HG02678 (cell line): ENCODE results near the gene STXBP6.
A peak's percentile ranks its signal among the peaks of the same experiment; 100 is the strongest.

Experiments used
- ATAC-seq: cut with Tn5 transposase; IDR thresholded peaks from one replicate; pipeline ENCODE4 v1.9.1; 2021; ENCODE audit warnings: mild to moderate bottlenecking, moderate library complexity; ENCODE audit not compliant: unreplicated experiment

STXBP6 gene

GRCh38 chr14:25049568-25050268, at the start of gene STXBP6:
STXBP6 (minus strand) TSS chr14:25050147; CDS start chr14:24974818, 75,329 bp downstream.
- ATAC-seq = peak; percentile 78

DNA sequence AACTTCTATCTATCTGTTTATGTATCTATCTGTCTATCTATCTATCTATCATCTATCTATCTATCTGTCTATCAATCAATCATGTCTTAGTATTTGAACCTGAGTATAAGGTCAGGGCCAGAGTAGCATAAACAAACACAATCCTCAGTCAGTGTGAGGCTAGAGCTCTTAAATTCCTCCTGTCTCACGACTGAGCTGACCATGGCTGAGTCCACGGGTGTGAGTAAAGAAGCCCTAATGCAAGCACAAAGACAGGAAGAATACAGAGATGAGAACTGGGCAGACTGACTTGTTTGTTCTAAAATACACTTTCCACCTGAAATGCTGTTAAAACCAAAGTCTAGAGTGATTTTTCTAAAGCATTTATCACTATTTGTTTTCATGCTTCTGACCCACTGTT, 47.2 kb upstream of the STXBP6 start:
- ATAC-seq = no peak

DNA sequence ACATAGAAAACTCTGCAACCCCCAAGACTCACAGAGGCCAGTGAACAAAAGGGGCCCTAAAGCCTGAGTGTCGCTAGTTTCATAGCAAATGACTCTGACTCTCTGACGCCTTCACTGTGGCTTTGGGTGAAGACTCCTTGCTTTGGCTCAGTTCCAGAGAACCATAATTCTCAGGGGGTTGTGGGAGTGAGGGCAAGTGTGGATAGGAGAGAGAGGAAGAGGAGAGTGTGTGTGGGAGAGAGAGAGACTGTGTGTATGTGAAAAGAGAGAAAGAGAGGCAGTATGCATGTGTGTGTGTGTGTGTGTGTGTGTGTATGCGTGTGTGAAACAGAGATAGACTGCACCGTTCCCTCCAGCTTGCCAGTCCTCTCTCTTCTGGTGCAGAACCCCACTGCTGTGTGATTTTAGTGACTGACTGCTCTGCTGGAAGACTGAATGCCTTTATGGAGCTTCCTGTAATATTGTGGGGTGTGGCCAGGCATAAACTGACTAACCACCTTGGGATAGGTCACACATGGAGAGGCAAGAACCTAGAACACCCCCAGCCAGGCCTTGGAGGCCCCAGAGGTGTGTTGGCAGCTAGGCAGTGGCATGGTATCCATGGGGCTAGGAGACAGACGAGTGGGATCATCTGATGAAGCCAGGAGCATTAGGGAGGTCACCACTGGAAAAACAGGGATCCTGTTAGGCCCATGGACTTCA, 45.9 kb upstream of the STXBP6 start:
- ATAC-seq = no peak

DNA sequence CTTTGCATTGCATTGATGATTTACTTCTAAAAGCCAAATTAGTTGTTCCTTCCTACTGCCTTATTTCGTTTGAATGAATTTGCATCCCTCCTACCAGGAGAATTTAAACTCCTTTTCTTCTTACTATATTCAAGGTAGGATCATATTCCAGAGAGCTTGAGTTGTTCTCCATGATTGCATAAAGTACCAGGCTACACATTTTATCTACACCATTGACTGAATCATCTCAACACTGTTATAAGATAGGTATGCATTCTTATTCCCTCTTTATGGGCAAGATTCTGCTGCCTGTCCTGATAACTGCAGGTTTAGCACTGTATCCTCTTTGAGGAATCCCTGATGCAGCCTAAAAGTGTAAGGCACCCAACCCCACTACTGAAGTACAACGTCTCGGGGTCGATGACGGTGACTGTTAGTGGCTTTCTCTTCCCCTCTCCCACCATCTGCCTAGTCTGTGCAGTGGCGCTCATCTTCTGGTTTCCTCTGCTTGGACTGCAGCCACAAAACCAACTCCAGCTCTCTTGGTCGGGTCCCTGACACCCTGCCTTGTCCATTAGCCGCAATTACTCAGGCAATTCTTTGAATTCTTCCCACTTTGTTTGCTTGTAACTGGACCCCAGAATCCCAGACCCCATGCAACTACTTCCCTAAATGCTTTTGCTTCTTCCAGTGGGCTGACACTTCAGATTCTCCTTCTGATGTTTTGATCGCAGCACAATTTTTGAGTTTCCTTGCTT, 44.4 kb upstream of the STXBP6 start:
- ATAC-seq = no peak

DNA sequence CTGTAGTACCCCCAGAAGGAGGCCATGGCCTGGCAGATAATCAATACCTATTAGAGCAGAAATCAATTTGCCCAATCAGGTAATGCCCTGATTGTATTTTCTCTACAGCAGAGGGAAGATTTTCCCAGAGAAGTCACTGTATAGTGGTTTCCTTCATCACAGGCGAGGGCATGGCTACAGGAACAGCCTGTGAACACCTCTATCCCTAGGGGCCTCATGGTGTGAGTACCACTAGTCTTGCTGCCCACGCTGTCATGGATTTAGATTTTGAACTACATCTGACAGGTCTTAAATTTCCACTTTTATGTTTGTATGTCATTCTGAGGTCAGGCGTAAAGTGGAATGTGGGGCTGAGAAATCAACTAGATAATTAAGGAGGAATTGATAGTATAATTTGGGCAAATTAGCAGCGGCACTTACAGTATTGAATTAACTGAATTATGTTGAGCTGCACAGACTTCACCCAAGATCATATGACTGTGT, 42.4 kb upstream of the STXBP6 start:
- ATAC-seq = no peak

DNA sequence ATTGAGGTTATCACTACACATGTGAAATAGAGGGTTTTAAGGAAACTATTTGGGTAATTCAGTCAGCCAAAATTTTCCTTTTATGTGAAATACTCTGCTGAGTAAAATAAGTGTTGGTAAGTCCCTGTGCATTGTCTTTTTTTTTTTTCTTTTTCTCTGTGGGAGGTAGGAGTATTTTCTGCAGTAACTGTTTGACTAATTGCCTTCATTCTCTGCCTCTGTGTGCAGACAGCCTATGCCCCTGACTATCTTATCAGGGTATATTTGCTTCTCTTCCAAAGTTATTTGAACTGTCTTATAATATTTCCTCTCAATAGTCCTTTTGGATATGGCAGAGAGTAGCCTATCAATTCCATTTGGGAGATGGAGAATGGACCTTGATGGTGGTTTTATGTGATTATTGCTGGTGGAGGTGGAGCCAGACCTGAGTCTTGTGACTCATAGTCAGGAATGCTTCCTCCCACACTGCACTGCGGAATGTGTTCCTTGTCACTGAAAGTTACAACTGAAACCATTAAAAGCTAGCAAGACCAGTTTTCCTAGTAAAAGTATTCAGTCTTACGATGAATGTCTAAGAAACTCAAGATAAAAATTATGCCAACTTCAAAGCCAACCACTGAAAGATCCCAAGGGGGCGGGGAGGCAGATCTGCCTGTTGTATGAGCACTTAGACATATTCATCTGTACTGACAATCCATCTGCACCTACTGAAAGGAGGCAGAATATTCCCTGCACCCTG, 40.9 kb upstream of the STXBP6 start:
- no peak for ATAC-seq

- ATAC-seq = no peak
Observed at GRCh38 chr14:25090256-25090655, 40.3 kb upstream of the STXBP6 start.

GRCh38 chr14:25089496-25089895, 39.5 kb upstream of the STXBP6 start:
- no peak for ATAC-seq

DNA sequence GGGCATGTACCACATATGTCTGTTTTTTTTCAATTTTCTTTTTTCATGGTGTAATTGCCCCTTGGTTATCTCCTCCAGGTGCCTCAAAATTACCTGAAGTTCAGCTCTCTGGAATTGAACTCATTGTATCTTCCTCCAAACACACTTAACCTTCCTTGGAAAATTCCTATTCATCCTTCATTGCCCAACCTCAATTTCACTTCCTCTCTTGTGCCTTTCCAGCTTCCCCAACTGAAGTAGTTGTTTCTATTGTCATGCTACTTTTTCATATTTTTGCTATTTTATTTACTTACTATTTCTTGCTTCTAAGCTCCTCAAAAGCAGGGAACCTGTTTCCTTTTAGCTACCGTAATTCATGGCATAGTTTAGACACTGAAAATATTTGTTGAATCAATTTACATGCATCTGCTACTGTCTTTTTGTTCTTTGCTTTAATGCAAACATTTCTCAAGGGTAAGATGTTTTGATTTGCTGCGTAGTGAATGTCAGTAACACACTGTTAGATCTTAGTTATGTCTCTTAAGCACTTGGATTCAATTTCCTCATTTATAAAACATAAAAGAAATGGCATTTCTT, 37.0 kb upstream of the STXBP6 start:
- no peak for ATAC-seq

DNA sequence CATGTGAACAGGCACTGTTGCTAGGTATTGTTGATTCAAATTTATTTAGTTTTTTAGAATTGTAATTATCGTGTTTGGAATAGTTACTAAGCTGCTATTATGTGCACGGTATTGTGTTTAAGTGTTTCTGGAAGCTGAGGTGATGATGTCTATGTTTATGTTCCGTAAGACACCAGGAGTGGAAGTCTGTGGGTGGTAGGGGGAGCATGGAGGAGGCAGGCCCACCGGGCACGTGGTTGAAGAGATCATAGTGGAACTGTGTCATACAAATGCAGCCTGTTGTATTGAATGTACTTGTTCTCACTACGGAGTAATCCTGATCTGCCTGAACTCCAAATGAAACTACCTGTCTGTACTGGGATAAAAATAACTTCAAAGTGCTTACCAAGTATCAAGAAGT, 36.1 kb upstream of the STXBP6 start:
- no peak for ATAC-seq

GRCh38 chr14:25080682-25081081, 30.7 kb upstream of the STXBP6 start:
- no peak for ATAC-seq

- ATAC-seq = no peak
Observed at GRCh38 chr14:25079311-25079710, 29.4 kb upstream of the STXBP6 start.

- ATAC-seq = no peak
Observed at GRCh38 chr14:25074099-25074685, 24.2 kb upstream of the STXBP6 start.

- ATAC-seq = no peak
Observed at GRCh38 chr14:25069879-25070278, 19.9 kb upstream of the STXBP6 start.

DNA sequence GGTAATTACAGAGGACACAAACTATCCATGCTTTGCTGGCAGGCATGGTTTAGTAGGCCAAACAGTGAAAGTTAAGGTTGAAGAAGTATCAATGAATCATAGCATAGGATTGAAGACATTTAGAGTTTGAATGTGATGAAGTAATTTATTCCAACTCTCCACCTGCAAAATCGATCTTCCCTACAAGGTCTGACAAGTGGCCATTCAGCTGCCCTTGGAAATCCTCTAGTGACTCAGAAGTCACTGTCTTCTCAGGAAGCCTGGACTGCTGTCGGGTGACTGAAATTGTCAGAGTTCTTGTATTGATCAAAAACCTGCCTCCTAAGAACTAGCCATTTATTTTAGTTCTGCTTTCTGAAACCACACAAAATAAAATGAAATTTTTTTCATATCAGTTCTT, 17.7 kb upstream of the STXBP6 start:
- ATAC-seq = no peak

GRCh38 chr14:25062022-25062321, 12.0 kb upstream of the STXBP6 start:
- ATAC-seq = no peak

DNA sequence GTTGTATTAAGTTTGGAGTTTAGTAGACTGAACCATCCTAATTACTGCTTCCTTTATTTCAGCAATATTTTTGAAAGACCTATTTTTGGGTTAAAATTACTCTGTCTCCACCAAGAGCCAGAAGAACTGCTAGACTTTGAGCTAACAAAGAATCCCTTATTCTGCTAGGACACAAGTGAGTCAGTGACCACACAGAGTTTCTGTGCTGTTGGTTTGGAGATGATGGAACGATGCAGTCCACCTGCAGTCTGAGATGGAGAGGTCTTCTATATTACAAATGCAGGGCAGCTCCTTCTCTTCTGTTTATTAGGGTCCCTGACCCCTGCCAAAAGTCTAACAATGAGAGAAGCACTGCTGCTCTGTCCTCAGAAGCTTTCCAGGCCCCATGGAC, 6.7 kb upstream of the STXBP6 start:
- no peak for ATAC-seq

GRCh38 chr14:25055992-25056687, 6.2 kb upstream of the STXBP6 start:
- ATAC-seq = no peak

GRCh38 chr14:25055005-25055404, 5.1 kb upstream of the STXBP6 start:
- ATAC-seq = no peak

DNA sequence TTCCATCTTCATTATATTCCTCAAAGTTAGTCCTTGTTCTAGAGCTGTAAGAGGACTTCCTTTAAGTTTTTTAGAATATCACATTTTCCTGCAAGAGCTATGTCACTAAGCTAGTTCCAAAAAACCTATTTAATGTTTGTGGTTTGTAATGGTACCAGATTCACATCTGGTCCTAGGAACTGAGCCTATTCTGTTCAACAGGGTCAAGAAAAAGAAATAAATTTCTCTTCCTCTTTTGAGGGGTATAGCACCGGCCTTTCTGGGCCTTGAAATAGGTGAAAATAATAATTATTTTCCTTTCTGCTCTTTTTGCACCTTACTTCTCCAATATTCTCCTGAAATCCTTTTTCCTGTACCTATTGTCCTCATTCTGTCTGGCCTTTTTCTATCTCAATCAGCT, 3.6 kb upstream of the STXBP6 start:
- peak; percentile 37 for ATAC-seq
